Stimulated activated CD8-positive, alpha-beta memory T cell treated with anti-CD3 and anti-CD28 coated beads, Interleukin-15, amount 100 ng/mL, for 24 hours (primary cell): ENCODE data around the gene SPECC1L.

Experiments used
- DNase-seq: peaks from one replicate; pipeline ENCODE4 v3.0.0-alpha.2; 2020; ENCODE audit warnings: low read depth

SPECC1L gene

GRCh38 chr22:24359452-24360120, 89.0 kb downstream of the SPECC1L start:
- no peak for DNase-seq

GRCh38 chr22:24361976-24362646, 91.5 kb downstream of the SPECC1L start:
- DNase-seq, result no peak

- no peak for DNase-seq
Observed at GRCh38 chr22:24363243-24363642, 92.6 kb downstream of the SPECC1L start.

- no peak for DNase-seq
Observed at GRCh38 chr22:24366701-24367100, 96.1 kb downstream of the SPECC1L start.

GRCh38 chr22:24367841-24368240, 97.2 kb downstream of the SPECC1L start:
- DNase-seq, result no peak

- no peak for DNase-seq
Observed at GRCh38 chr22:24370401-24370800, 99.8 kb downstream of the SPECC1L start.

- no peak for DNase-seq
Observed at GRCh38 chr22:24376002-24376401, 105.4 kb downstream of the SPECC1L start.

- no peak for DNase-seq
Observed at GRCh38 chr22:24376586-24376985, 106.0 kb downstream of the SPECC1L start.

GRCh38 chr22:24379536-24379935, 108.9 kb downstream of the SPECC1L start:
- DNase-seq, result no peak

GRCh38 chr22:24380220-24380904, 109.7 kb downstream of the SPECC1L start:
- no peak for DNase-seq

GRCh38 chr22:24380905-24381230, 110.2 kb downstream of the SPECC1L start:
- DNase-seq, result no peak

- no peak for DNase-seq
Observed at GRCh38 chr22:24383061-24383460, 112.4 kb downstream of the SPECC1L start.

GRCh38 chr22:24384131-24384530, 113.5 kb downstream of the SPECC1L start:
- DNase-seq, result no peak

- DNase-seq, result no peak
Observed at GRCh38 chr22:24386937-24387471, 116.4 kb downstream of the SPECC1L start.

GRCh38 chr22:24389680-24390079, 119.0 kb downstream of the SPECC1L start:
- DNase-seq, result no peak

- DNase-seq, result no peak
Observed at GRCh38 chr22:24390156-24390555, 119.5 kb downstream of the SPECC1L start.

- DNase-seq, result no peak
Observed at GRCh38 chr22:24390576-24390975, 119.9 kb downstream of the SPECC1L start.

GRCh38 chr22:24391836-24392217, 121.2 kb downstream of the SPECC1L start:
- DNase-seq, result no peak

- DNase-seq, result no peak
Observed at GRCh38 chr22:24392218-24392931, 121.7 kb downstream of the SPECC1L start.

GRCh38 chr22:24393012-24393559, 122.5 kb downstream of the SPECC1L start:
- no peak for DNase-seq

- no peak for DNase-seq
Observed at GRCh38 chr22:24393848-24394247, 123.2 kb downstream of the SPECC1L start.

- DNase-seq, result no peak
Observed at GRCh38 chr22:24394254-24394653, 123.6 kb downstream of the SPECC1L start.
